Keratinocyte (primary cell): ENCODE measurements around the gene TNFRSF6B.

Experiments
- EZH2 ChIP-seq: IDR thresholded peaks from one replicate; pipeline ENCODE4 v1.6.1; 2012; ENCODE audit warnings: inconsistent platforms, mild to moderate bottlenecking, low read length, moderate library complexity
- TF ChIP-seq, protein P1 (sequence below), 3 experiments: IDR thresholded peaks in 1 of 3; conservative IDR thresholded peaks in 1 of 3; optimal IDR thresholded peaks in 1 of 3; 2 replicates in 2 of 3; 3 replicates in 1 of 3; pipeline versions ENCODE3 to v1.5.1; 2011; ENCODE audit warnings: low read length in 3 of 3, mild to moderate bottlenecking in 3 of 3, moderate library complexity in 2 of 3, control low read depth in 1 of 3, inconsistent platforms in 1 of 3; ENCODE audit not compliant: insufficient read depth in 2 of 3; ENCODE audit errors: extremely low read depth in 1 of 3

DNA sequence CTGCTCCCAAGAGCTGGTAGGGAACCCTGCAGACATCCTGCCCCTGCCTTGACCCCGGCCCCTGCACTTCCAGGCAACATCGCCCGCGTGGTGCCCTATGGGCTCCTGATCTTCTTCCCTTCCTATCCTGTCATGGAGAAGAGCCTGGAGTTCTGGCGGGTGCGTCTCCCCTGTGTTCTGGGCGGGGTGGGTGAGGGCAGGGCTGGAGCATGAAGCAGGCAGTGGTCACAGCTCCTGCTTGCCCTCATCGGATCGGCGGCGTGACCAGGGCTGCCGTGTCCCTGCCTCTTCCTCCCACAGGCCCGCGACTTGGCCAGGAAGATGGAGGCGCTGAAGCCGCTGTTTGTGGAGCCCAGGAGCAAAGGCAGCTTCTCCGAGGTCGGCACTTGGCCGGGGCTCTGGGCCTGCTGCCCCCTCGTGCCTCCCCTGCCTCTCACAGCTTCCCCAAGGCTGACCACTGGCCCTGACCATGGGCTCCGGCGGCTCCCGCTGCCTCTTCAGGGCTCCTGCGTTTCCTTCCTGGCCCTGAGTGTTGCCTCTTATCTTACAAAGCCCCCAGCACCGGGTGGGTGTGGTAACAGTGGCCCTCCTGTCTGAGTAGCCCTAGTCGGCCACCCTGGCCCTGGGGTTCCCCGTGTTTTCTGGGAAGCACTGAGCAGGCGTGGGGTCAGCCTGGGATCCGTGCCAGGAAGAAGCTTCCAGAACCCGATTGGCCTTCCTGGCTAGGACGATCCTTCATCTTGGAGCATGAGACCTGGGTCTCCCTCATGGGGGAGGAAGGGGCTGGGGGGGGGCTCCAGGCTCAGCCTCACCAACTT lies 8.0 kb upstream of the TNFRSF6B start:
- TF ChIP-seq, protein P1, sequence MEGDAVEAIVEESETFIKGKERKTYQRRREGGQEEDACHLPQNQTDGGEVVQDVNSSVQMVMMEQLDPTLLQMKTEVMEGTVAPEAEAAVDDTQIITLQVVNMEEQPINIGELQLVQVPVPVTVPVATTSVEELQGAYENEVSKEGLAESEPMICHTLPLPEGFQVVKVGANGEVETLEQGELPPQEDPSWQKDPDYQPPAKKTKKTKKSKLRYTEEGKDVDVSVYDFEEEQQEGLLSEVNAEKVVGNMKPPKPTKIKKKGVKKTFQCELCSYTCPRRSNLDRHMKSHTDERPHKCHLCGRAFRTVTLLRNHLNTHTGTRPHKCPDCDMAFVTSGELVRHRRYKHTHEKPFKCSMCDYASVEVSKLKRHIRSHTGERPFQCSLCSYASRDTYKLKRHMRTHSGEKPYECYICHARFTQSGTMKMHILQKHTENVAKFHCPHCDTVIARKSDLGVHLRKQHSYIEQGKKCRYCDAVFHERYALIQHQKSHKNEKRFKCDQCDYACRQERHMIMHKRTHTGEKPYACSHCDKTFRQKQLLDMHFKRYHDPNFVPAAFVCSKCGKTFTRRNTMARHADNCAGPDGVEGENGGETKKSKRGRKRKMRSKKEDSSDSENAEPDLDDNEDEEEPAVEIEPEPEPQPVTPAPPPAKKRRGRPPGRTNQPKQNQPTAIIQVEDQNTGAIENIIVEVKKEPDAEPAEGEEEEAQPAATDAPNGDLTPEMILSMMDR (optimal IDR thresholded peaks at IDR 0.05 in 1 of 3, IDR thresholded peaks at IDR 0.05 in 1 of 3, conservative IDR thresholded peaks at IDR 0.05 in 1 of 3; ENCODE audit: extremely low read depth in 1 of 3, insufficient read depth in 2 of 3, low read length in 3 of 3), result no peak
- TF ChIP-seq EZH2, result no peak
